Retinal pigment epithelial cell (primary cell): ENCODE data around the gene TTYH3.

Source experiments
- DNase-seq: peaks from one replicate; pipeline ENCODE4 v3.0.0-alpha.2; 2010; ENCODE audit warnings: low read depth
- H3K4me3 ChIP-seq: 2 replicates; pipeline ENCODE4 v1.5.1; 2011; ENCODE audit warnings: mild to moderate bottlenecking, low read length, control low read depth, moderate library complexity
- TF ChIP-seq, protein P1 (sequence below): conservative IDR thresholded peaks from 2 replicates; pipeline ENCODE4 v1.5.1; 2011; ENCODE audit warnings: low read depth, low read length, control low read depth, inconsistent platforms

The TTYH3 gene

GRCh38 chr7:2631946-2632732, at the start of gene TTYH3:
TTYH3 (plus strand) TSS chr7:2631986; CDS start chr7:2632156, 170 bp downstream.
- peak within 1 kb of the TSS; percentile 94 for H3K4me3 ChIP-seq
- DNase-seq: no peak

DNA sequence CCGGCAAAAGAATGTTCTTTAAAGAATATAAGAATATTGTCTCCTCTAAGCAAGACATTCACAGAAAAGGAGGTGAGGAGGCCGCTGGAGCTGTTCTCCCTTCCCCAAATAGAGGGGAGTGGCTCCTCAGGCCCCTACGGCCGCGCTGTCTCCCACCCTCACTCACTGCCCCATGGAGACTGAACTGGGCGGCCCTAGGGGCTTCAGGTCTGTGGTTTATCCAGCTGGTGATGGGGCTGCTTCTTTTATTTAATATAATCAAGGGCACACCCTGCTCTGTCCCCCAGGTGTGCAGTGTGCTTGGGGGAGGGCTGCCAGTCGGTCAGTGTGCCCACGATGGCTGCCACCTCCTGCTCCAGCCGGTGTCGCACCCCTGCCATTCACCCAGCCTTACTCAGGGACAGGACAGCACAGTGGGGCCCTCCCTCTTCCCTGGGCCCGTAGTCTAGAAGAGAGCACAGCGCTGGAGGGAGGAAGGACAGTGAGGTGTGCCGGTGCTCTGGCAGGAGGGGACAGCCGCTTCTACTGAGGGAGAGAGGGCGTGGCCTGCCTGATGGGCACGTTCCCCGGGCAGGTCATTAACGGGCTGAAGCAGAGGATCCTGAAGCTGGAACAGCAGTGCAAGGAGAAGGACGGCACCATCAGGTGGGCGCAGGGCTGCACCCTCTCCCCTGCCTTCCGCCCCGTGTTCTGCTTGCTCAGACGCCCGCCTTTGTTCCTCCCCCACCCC, 49.6 kb upstream of the TTYH3 start:
- no peak overlapping the region for H3K4me3 ChIP-seq
- DNase-seq: no peak
- TF ChIP-seq, protein P1, sequence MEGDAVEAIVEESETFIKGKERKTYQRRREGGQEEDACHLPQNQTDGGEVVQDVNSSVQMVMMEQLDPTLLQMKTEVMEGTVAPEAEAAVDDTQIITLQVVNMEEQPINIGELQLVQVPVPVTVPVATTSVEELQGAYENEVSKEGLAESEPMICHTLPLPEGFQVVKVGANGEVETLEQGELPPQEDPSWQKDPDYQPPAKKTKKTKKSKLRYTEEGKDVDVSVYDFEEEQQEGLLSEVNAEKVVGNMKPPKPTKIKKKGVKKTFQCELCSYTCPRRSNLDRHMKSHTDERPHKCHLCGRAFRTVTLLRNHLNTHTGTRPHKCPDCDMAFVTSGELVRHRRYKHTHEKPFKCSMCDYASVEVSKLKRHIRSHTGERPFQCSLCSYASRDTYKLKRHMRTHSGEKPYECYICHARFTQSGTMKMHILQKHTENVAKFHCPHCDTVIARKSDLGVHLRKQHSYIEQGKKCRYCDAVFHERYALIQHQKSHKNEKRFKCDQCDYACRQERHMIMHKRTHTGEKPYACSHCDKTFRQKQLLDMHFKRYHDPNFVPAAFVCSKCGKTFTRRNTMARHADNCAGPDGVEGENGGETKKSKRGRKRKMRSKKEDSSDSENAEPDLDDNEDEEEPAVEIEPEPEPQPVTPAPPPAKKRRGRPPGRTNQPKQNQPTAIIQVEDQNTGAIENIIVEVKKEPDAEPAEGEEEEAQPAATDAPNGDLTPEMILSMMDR: no peak

More at GRCh38 chr7:2631946-2632732, at the start of gene TTYH3:
- TF ChIP-seq, protein P1: no peak

DNA sequence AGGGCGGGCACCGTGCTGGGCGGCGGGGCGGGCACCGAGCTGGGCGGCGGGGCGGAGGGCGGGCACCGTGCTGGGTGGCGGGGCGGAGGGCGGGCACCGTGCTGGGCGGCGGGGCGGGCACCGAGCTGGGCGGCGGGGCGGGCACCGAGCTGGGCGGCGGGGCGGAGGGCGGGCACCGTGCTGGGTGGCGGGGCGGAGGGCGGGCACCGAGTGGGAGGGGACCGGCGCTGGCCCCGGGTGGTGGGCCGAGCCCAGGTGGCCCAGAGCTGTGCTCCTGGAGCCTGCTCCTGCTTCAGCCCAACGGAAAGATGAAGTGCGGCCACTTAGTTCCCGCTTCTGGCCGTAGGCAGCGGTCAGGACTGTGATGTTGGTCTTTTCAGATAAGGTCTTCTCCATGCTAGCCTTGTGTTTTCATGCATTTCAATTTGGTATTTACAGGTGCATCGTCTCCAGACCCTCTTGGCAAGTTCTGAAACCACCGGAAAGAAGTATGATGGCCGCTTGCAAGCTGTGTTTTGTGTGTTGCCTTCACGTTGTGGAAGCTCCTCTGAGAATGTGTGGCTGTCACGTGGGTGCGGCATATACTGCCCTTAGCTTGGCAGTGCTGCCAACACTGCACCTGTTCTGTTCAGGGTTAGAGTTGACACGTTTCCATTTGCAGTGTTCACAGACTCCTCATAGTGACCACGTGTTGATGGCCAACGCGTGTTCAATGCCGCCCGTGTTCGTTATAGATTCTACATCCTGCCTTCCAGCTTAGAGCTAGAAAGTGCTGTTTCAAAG, 47.8 kb upstream of the TTYH3 start:
- TF ChIP-seq, protein P1: no peak
- no peak for DNase-seq
- H3K4me3 ChIP-seq: no peak overlapping the region

- DNase-seq: no peak
- TF ChIP-seq, protein P1: no peak
Observed at GRCh38 chr7:2585446-2585845, 46.3 kb upstream of the TTYH3 start.

GRCh38 chr7:2586326-2587020, 45.3 kb upstream of the TTYH3 start:
- TF ChIP-seq, protein P1: no peak
- DNase-seq: no peak
- H3K4me3 ChIP-seq: no peak overlapping the region

More at GRCh38 chr7:2585446-2585845, 46.3 kb upstream of the TTYH3 start:
- no peak overlapping the region for H3K4me3 ChIP-seq

DNA sequence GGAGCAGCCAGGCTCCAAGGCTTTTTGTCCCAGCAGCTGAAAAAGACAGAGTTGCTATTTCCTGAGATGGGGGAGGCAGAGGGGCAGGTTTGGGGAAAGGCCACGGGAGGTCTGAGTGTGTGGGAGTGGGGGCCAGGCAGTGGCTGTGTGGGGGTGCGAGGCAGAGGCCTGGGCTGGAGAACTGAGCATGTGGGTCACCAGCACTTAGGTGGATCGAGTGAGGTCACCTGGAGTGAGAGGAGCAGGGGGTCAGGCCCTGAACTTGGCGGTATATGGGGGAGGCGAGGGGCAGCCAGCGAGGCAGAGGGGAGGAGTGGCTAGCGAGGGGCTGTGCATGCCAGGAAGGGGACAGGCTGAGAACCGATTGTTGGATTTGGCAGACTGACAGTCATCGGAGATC, 44.7 kb upstream of the TTYH3 start:
- TF ChIP-seq, protein P1: no peak
- DNase-seq: no peak
- H3K4me3 ChIP-seq: no peak overlapping the region
